Fibroblast of lung (primary cell): ENCODE measurements around the gene ARSK. TPM values are rescaled to one million over a fixed set of nuclear protein-coding genes. Genes with fewer than 3 reads are reported as not detected.

ENCODE experiments used
- DNase-seq, 2 donors: peaks; one replicate each; pipeline versions ENCODE4 v3.0.0 to v3.0.0-alpha.2; 2010; ENCODE audit warnings: low read depth in 2 of 2
- H2AFZ ChIP-seq: 2 replicates; pipeline ENCODE4 v1.5.1; 2012; ENCODE audit warnings: low read length, control low read depth, inconsistent platforms
- H3K27ac ChIP-seq: 2 replicates; pipeline ENCODE4 v1.5.1; 2011; ENCODE audit warnings: low read length, control low read depth; ENCODE audit not compliant: insufficient read depth
- H3K27me3 ChIP-seq: 2 replicates; pipeline ENCODE4 v1.5.1; 2011; ENCODE audit warnings: mild to moderate bottlenecking, low read length; ENCODE audit not compliant: control insufficient read depth, insufficient read depth
- H3K36me3 ChIP-seq: 2 replicates; pipeline ENCODE4 v1.5.1; 2011; ENCODE audit warnings: low read length; ENCODE audit not compliant: control insufficient read depth, insufficient read depth
- H3K4me1 ChIP-seq: 2 replicates; pipeline ENCODE4 v1.5.1; 2011; ENCODE audit warnings: low read length; ENCODE audit not compliant: control insufficient read depth, insufficient read depth; ENCODE audit errors: extremely low read depth
- H3K4me2 ChIP-seq: 2 replicates; pipeline ENCODE4 v1.5.1; 2011; ENCODE audit warnings: low read length, control low read depth; ENCODE audit not compliant: insufficient read depth; ENCODE audit errors: extremely low read depth
- H3K4me3 ChIP-seq, 4 experiments: fragments of 200-600 bp in 1 of 4; sonication (generic) in 1 of 4; replicated peaks in 1 of 4; 2 replicates each; pipeline ENCODE4 v1.5.1; 2011 to 2016; ENCODE audit warnings: low read length in 4 of 4, low read depth in 3 of 4, mild to moderate bottlenecking in 3 of 4, control low read depth in 2 of 4, inconsistent platforms in 1 of 4, mixed read lengths in 1 of 4; ENCODE audit not compliant: insufficient read depth in 1 of 4; ENCODE audit errors: control extremely low read depth in 1 of 4
- H3K79me2 ChIP-seq: 2 replicates; pipeline ENCODE4 v1.5.1; 2012; ENCODE audit warnings: mild to moderate bottlenecking, low read length, inconsistent platforms; ENCODE audit not compliant: control insufficient read depth, insufficient read depth
- H3K9ac ChIP-seq: 2 replicates; pipeline ENCODE4 v1.5.1; 2011; ENCODE audit warnings: mild to moderate bottlenecking, low read length, control low read depth; ENCODE audit not compliant: insufficient read depth
- H3K9me3 ChIP-seq: 2 replicates; pipeline ENCODE4 v1.5.1; 2012; ENCODE audit warnings: low read depth, low read length; ENCODE audit not compliant: control insufficient read depth, insufficient read depth
- H4K20me1 ChIP-seq: 2 replicates; pipeline ENCODE4 v1.5.1; 2011; ENCODE audit warnings: low read length; ENCODE audit not compliant: control insufficient read depth, insufficient read depth; ENCODE audit errors: extremely low read depth
- CTCF ChIP-seq, 2 donors: IDR thresholded peaks in 1 of 2; conservative IDR thresholded peaks in 1 of 2; 1 replicate in 1 of 2; 2 replicates in 1 of 2; pipeline ENCODE4 v1.5.1; 2011 to 2012; ENCODE audit warnings: low read length in 2 of 2, control low read depth in 1 of 2, inconsistent platforms in 1 of 2, low read depth in 1 of 2, mild to moderate bottlenecking in 1 of 2
- EZH2 ChIP-seq: IDR thresholded peaks from 2 replicates; pipeline ENCODE4 v1.5.1; 2012; ENCODE audit warnings: low read length, control low read depth, mild to moderate bottlenecking; ENCODE audit errors: missing control alignments
- polyA plus RNA-seq, 2 donors: library from polyadenylated mRNA; depleted of rRNA in 1 of 2; stranded (reverse) in 1 of 2; unstranded in 1 of 2; fragments of >200 nt; gene quantifications; 2 replicates each; pipeline ENCODE4 v1.2.1, GENCODE V29; 2011 to 2012; ENCODE audit warnings: missing spikeins in 1 of 2
- total RNA-seq: library from RNA; depleted of rRNA; stranded (reverse); fragments of >200 nt; gene quantifications from 2 replicates; pipeline ENCODE4 v1.2.1, GENCODE V29; 2014

ARSK gene
- total and polyA plus RNA-seq, 2 donors (not counting 1 experiment from before 2014, with no cell fraction given) = 19.3 to 37.3 TPM

- no peaks in the 10 kb centered on the region for H3K27me3 ChIP-seq
- DNase-seq = no peak
- H3K4me3 ChIP-seq = no peak overlapping the region
- no peaks in the 10 kb centered on the region for H4K20me1 ChIP-seq
- peaks cover 5% of the 10 kb centered on the region for H3K36me3 ChIP-seq
- H3K4me2 ChIP-seq = no peak overlapping the region
- H3K4me1 ChIP-seq = no peaks in the 10 kb centered on the region
- no peaks in the 10 kb centered on the region for H3K9me3 ChIP-seq
- TF ChIP-seq CTCF (conservative IDR thresholded peaks at IDR 0.05 in 1 of 2, IDR thresholded peaks at IDR 0.05 in 1 of 2; ENCODE audit: low read depth in 1 of 2, low read length in 2 of 2) = no peak
- no peak for TF ChIP-seq EZH2
- H2AFZ ChIP-seq = no peak overlapping the region
- no peaks in the 10 kb centered on the region for H3K79me2 ChIP-seq
- no peak overlapping the region for H3K27ac ChIP-seq
- H3K9ac ChIP-seq = no peak overlapping the region
These were observed 35.2 kb upstream of the ARSK start for GRCh38 chr5:95519681-95520080.

- Histone ChIP-seq H3K4me1 (no peaks in the 10 kb centered on the region), H2AFZ (no peak overlapping the region), H3K9me3 (no peaks in the 10 kb centered on the region), H3K9ac (no peak overlapping the region), H3K79me2 (no peaks in the 10 kb centered on the region), H4K20me1 (no peaks in the 10 kb centered on the region), H3K27ac (no peak overlapping the region), H3K4me3 (no peak overlapping the region), H3K27me3 (no peaks in the 10 kb centered on the region), H3K4me2 (no peak overlapping the region), H3K36me3 (peaks cover 5% of the 10 kb centered on the region)
- no peak for DNase-seq
- TF ChIP-seq EZH2 (no peak), CTCF (conservative IDR thresholded peaks at IDR 0.05 in 1 of 2, IDR thresholded peaks at IDR 0.05 in 1 of 2; ENCODE audit: low read depth in 1 of 2, low read length in 2 of 2) (no peak)
These were observed 34.7 kb upstream of the ARSK start for GRCh38 chr5:95520206-95520605.

- no peaks in the 10 kb centered on the region for H4K20me1 ChIP-seq
- no peak overlapping the region for H3K4me3 ChIP-seq
- no peaks in the 10 kb centered on the region for H3K79me2 ChIP-seq
- no peaks in the 10 kb centered on the region for H3K9me3 ChIP-seq
- no peak overlapping the region for H3K4me2 ChIP-seq
- peaks cover 9% of the 10 kb centered on the region for H3K36me3 ChIP-seq
- H3K4me1 ChIP-seq = no peaks in the 10 kb centered on the region
- H3K27ac ChIP-seq = no peak overlapping the region
- DNase-seq = no peak
- no peak for TF ChIP-seq EZH2
- TF ChIP-seq CTCF (conservative IDR thresholded peaks at IDR 0.05 in 1 of 2, IDR thresholded peaks at IDR 0.05 in 1 of 2; ENCODE audit: low read depth in 1 of 2, low read length in 2 of 2) = no peak
- no peaks in the 10 kb centered on the region for H3K27me3 ChIP-seq
- no peak overlapping the region for H2AFZ ChIP-seq
- H3K9ac ChIP-seq = no peak overlapping the region
These were observed 30.5 kb upstream of the ARSK start for GRCh38 chr5:95524423-95524822.
